SH-SY5Y (cell line): ENCODE measurements around the gene S100A3.

Source experiments
- GATA2 ChIP-seq: IDR thresholded peaks from 2 replicates; pipeline ENCODE4 v1.6.1; 2011; ENCODE audit warnings: mild to moderate bottlenecking, low read depth, low read length
- GATA3 ChIP-seq: IDR thresholded peaks from 2 replicates; pipeline ENCODE4 v1.6.1; 2011; ENCODE audit warnings: low read depth, mild to moderate bottlenecking, low read length, moderate library complexity

- TF ChIP-seq GATA2 (no peak), GATA3 (no peak)
These were observed 5.3 kb downstream of the S100A3 start for GRCh38 chr1:153543736-153544135.
